ACHN (cell line): Measurements from ENCODE around the gene DNMT3A.
"Not testable (repeated sequence)": the region's sequence is repeated elsewhere in the genome, so short reads cannot be mapped to it uniquely, and the experiment has no call there.

Experiments used
- DNase-seq: peaks from one replicate; pipeline ENCODE4 v3.0.0-alpha.2; 2015
- in situ Hi-C: cut with HindIII; loops from 2 replicates; pipeline ENCODE4 v1.10.0; 2017; ENCODE audit warnings: low sequenced_read_pairs, low pct_ligation_motif_present, low pct_unique_long_range_greater_than_20kb

The DNMT3A gene

GRCh38 chr2:25210923-25211322, 130.8 kb downstream of the DNMT3A start:
- DNase-seq, in situ Hi-C loops: not testable (repeated sequence)

- DNase-seq: no peak
- in situ Hi-C loops: no loop called here
Measured at GRCh38 chr2:25207078-25207545, 134.6 kb downstream of the DNMT3A start.

GRCh38 chr2:25204190-25204838, 137.4 kb downstream of the DNMT3A start:
- no peak for DNase-seq
- in situ Hi-C loops: no loop called here

- no peak for DNase-seq
- in situ Hi-C loops: no loop called here
Measured at GRCh38 chr2:25202275-25202674, 139.4 kb downstream of the DNMT3A start.

- in situ Hi-C loops: no loop called here
- no peak for DNase-seq
Measured at GRCh38 chr2:25201794-25202193, 139.9 kb downstream of the DNMT3A start.

- in situ Hi-C loops: no loop called here
- DNase-seq: no peak
Measured at GRCh38 chr2:25201265-25201664, 140.5 kb downstream of the DNMT3A start.

- in situ Hi-C loops: no loop called here
- DNase-seq: no peak
Measured at GRCh38 chr2:25198576-25198975, 143.1 kb downstream of the DNMT3A start.

GRCh38 chr2:25198209-25198525, 143.6 kb downstream of the DNMT3A start:
- in situ Hi-C loops: no loop called here
- DNase-seq: no peak

GRCh38 chr2:25197336-25198208, 144.2 kb downstream of the DNMT3A start:
- DNase-seq: no peak
- in situ Hi-C loops: no loop called here

- DNase-seq: no peak
- in situ Hi-C loops: no loop called here
Measured at GRCh38 chr2:25194576-25195122, 147.1 kb downstream of the DNMT3A start.

GRCh38 chr2:25190536-25190935, 151.2 kb downstream of the DNMT3A start:
- in situ Hi-C loops: no loop called here
- no peak for DNase-seq

- no peak for DNase-seq
- in situ Hi-C loops: no loop called here
Measured at GRCh38 chr2:25188405-25188804, 153.3 kb downstream of the DNMT3A start.

- in situ Hi-C loops: no loop called here
- no peak for DNase-seq
Measured at GRCh38 chr2:25187729-25188350, 153.9 kb downstream of the DNMT3A start.

- DNase-seq: no peak
- in situ Hi-C loops: no loop called here
Measured at GRCh38 chr2:25184254-25184653, 157.5 kb downstream of the DNMT3A start.

GRCh38 chr2:25178976-25179375, 162.7 kb downstream of the DNMT3A start:
- no peak for DNase-seq
- in situ Hi-C loops: no loop called here
